B cell (primary cell): ENCODE data around the gene TRIO.

Source experiments
- CTCF ChIP-seq: fragments of 200-600 bp; IDR thresholded peaks from one replicate; pipeline ENCODE4 v1.8.0; 2022; ENCODE audit warnings: antibody characterized with exemption, mild to moderate bottlenecking
- EZH2 ChIP-seq: IDR thresholded peaks from 2 replicates; pipeline ENCODE4 v1.6.1; 2012; ENCODE audit warnings: borderline replicate concordance, low read depth, mild to moderate bottlenecking, moderate library complexity, low read length; ENCODE audit not compliant: insufficient read depth, poor library complexity, severe bottlenecking

DNA sequence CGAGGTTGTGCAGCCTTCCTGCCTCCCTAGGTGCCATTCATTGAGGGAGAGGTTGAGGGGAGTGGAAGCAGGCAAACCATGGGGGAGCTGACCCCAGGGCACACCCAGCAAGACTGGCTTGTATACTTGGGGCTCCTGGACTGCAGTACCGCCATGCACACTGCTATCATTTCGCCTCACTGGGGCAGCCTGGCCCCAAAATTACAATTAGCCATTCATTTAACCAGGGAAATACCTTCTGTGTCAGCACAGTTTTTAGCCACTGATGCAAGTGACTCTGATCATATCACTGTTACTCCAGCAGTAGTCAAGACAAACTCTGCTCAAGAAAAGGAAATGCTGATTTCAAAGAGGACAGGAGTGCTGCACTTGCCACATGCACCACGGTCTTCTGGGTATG is 109.7 kb downstream of the TRIO start:
- TF ChIP-seq CTCF: no peak
- TF ChIP-seq EZH2: no peak
